IPS-11a (cell line): ENCODE measurements around the gene DCP1B.
A peak's percentile ranks its signal among the peaks of the same experiment; 100 is the strongest.

Source experiments
- H3K4me3 ChIP-seq: one replicate; pipeline ENCODE4 v1.5.1; 2013; ENCODE audit warnings: low read depth, low read length, control low read depth

DCP1B gene

DNA sequence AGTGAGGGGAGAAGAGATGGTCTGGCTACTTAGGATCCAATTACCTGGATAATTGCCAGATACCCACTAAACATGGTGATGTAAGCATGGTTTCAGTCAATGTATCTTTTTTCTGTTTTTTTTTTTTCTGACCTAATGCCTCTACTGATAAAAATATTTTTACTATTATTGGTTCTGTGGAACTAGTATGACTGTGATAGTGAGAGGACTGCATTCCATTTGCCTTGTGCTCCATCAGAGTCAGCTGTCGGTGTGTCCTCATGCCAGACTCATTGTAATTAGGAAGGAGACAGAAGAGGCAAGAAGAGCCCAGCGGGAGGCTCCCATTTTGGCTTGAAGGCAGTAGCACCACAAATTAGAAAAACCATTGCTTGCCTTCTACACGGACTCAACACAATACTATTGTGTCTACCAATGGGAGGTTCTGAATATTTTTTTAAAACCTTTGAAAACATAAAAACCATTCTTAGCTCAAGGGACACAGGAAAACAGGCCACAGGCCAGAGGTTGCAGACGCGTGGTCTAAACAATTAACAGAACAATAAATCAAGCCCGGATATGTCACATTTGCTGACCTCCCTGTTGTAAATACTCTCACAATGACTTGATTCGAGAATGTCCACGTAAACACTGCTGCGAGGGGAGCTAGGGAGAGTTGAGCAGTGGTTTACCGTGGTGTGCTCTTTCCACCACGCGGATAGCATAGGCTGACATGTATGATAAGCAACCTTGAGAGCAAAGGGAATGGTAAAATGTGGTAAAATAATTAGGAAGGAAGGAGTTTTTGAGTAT is 13.5 kb upstream of the DCP1B start:
- H3K4me3 ChIP-seq = no peak overlapping the region

- H3K4me3 ChIP-seq = no peak overlapping the region
Observed at GRCh38 chr12:2016862-2017545, 12.7 kb upstream of the DCP1B start.

DNA sequence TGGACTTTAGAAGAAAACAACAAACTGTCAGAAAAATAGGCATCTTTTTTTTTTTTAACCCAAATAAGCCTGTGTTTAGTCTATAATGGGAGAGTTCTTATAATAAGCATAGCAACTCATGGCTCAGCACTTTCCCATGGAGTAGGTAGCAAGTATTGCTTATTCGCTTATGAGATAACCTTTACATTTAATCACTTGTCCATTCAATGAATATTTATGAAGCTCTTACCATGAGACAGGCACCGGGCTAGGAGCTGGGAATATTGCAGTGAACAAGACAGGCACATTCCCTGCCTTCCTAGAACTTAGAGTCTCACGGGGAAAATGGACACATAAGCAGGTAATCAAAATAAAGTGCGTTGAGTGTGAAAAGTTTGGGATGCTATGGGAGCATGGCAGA is 10.0 kb upstream of the DCP1B start:
- no peak overlapping the region for H3K4me3 ChIP-seq

- H3K4me3 ChIP-seq = no peak overlapping the region
Observed at GRCh38 chr12:2013527-2014223, 9.4 kb upstream of the DCP1B start.

- no peak overlapping the region for H3K4me3 ChIP-seq
Observed at GRCh38 chr12:2013086-2013485, 8.8 kb upstream of the DCP1B start.

- H3K4me3 ChIP-seq = no peak overlapping the region
Observed at GRCh38 chr12:2011643-2012607, 7.7 kb upstream of the DCP1B start.

DNA sequence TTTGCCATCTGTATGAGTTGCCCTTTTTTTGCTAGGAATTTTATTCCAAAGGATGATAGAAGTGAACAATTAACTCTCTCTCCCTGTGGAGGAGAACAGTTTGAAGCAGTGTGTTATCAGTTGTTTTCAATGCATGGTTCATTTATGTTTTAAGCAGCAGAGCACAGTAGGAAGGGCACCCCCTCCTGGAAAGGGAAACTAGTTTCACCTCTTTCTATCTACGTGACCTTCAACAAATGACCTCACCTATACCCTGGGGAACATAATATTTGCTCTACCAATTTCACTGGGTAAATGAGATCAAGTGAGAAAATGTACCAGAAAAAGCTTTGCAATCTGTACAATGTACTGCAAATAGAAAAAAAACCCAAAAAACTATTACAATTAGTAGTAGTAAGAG is 5.4 kb upstream of the DCP1B start:
- H3K4me3 ChIP-seq = no peak overlapping the region

DNA sequence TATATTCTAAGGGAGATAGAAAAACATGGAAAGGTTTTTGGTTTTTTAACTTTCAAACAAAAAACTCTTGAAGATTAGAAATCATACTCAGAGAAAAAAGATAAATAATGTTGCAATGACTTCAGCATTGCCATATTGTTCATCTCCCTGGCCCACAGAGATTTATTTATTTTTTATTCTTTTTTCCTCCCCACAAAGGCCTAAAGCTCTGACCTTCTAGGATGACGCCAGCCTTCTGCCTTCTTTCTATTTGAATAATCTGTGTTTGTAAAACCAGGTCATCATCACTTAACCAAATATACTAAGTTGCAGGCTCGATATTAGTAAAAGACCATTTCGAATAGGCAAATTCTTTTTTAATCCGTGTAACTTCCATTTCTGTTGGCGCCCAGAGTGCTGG is 4.4 kb upstream of the DCP1B start:
- no peak overlapping the region for H3K4me3 ChIP-seq

DNA sequence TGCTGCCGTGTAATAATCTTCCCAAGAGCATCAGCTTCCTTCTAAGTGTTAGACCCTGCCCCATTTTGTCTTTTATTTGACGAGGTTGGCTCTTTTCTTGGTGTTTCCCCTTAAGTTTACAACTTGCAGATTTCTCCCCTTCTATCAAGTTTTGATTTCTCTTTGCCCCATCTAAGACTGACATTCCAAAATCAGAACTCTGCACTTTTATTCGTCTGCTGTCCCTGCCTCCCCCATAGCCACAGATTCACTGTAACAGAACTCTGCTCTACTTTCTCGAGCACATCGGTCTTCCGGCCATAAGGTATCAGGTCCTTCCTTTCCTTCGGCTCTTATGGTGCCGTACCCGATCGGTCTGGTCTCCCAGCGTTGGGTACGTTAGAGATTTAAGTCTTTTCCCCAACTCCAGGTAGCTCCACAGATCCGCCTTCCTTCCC is 563 bp downstream of the DCP1B start:
- peak overlapping the region; percentile 97 for H3K4me3 ChIP-seq

- H3K4me3 ChIP-seq = no peak overlapping the region
Observed at GRCh38 chr12:1995205-1995896, 8.9 kb downstream of the DCP1B start.

DNA sequence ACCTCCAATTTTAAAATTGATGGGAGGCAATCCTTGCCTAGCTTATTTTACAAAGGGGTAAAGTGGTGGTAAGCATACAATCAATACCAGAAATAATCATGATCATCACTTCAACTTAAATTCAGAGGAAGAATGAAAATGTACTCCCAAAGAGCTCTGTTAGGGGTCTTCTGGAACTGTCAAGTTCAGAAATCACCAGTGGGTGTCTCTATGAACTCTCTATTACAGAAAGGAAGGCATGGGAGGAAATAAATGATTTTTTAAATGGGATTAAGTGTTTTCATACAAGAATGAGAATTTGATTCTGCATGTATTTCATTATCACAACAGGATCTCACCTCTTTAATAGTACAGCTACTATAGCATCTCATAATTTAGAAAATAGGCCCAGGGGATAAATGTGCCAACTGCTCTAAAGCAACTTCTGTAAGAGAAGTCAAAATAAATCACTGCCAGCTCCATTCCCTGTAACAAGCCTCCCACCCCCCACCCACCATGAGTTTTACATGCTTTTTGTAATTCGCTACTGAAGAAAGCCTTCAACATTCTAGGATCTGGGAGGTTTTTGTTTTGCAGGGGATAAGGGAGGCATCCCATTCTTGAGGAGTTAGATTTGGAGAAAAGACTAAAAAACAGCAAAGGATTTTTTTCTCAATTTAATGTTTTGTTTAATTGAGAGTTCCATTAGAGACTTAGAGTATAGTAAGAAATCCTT is 9.7 kb downstream of the DCP1B start:
- no peak overlapping the region for H3K4me3 ChIP-seq

DNA sequence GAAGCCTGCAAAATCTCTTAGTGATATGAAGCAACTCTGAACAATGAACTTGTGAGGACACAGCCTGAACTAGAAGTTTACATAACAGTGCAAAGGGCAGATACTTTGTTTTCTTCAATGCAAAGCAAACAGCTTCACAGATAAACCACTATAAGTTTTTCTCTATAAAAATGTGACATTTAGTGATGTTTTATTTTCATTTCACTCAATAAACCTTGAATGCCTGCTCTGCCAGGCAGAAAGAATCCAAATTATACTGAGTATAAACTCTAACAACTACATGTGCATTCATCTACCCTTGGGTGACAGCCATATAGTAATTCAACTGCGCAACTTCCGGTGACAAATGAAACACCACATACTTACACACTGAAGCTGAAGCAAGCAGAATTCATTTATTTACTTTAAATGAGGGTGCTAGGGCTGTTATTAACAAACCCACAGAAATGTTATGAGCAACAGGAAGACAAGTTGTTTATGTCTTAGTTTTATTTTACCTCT is 10.3 kb downstream of the DCP1B start:
- H3K4me3 ChIP-seq = no peak overlapping the region

GRCh38 chr12:1993341-1993740 is 10.9 kb downstream of the DCP1B start:
- no peak overlapping the region for H3K4me3 ChIP-seq

- H3K4me3 ChIP-seq = no peak overlapping the region
Observed at GRCh38 chr12:1992732-1993131, 11.5 kb downstream of the DCP1B start.

DNA sequence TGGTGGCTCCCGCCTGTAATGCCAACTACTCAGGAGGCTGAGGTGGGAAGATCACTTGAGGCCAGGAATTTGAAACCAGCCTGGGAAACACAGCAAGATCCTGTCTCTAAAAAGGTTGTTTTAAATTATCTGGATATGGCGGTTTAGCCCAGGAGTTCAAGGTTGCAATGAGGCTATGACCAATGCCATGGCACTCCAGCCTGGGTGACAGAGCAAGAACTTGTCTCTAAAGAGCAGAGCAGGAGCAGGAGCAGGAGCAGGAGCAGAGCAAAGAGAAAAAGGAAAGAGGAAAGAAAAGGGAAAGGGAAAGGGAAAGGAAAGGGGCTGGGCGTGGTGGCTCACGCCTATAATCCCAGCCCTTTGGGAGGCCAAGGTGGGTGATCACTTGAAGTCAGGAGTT is 15.1 kb downstream of the DCP1B start:
- no peak overlapping the region for H3K4me3 ChIP-seq

GRCh38 chr12:1984759-1985158 is 19.5 kb downstream of the DCP1B start:
- no peak overlapping the region for H3K4me3 ChIP-seq

DNA sequence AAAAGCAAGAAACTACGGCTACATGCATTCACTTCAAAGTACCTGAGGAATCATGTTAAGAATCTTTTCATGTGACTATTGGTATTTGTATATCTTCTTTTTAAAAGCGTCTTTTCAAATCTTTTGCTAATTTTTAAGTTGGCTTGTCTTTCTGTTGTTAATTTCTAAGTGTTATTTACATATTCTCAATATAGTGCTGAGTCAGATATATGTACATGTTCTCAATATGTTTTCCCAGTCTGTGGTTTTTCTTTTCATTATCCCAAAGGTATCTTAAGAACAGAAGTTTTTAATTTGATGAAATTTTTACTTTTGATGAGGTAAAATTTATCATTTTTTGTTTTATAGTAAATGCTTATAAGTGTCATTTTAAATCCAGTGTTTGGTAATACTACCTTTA is 24.0 kb downstream of the DCP1B start:
- H3K4me3 ChIP-seq = no peak overlapping the region

- H3K4me3 ChIP-seq = no peak overlapping the region
Observed at GRCh38 chr12:1978078-1978862, 26.0 kb downstream of the DCP1B start.

DNA sequence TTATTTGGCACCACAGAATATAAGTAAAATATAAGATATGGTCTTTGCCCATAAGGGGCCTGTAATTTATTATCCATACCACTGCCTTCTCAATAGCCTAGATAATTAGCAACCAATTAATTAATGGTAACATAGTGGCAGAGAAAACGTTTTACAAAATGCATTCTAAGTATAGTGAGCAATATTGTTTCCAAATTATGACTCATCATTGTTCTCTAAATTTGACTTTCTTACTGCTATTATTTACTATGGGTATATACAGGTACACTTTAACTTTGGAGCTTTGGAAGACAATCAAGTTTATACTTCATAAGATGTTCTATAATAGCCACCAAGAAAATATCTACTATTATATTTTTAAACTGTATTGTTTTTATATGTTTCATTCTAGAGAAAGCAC is 26.7 kb downstream of the DCP1B start:
- H3K4me3 ChIP-seq = no peak overlapping the region
